Activated CD4-positive, alpha-beta T cell treated with anti-CD3 and anti-CD28 coated beads for 24 hours (primary cell): ENCODE results near the gene CDKN2B-AS1.

Experiments used
- DNase-seq, 2 donors: peaks; one replicate each; pipeline ENCODE4 v3.0.0-alpha.2; 2020; ENCODE audit warnings: low read depth in 2 of 2

CDKN2B-AS1 gene

GRCh38 chr9:22154064-22154463 lies 159.5 kb downstream of the CDKN2B-AS1 start:
- DNase-seq: no peak

GRCh38 chr9:22156586-22156985 lies 162.0 kb downstream of the CDKN2B-AS1 start:
- DNase-seq: no peak

GRCh38 chr9:22157276-22157675 lies 162.7 kb downstream of the CDKN2B-AS1 start:
- no peak for DNase-seq

GRCh38 chr9:22157828-22158227 lies 163.2 kb downstream of the CDKN2B-AS1 start:
- DNase-seq: no peak

- DNase-seq: no peak
These were observed 163.7 kb downstream of the CDKN2B-AS1 start for GRCh38 chr9:22158271-22158670.

GRCh38 chr9:22158927-22159346 lies 164.3 kb downstream of the CDKN2B-AS1 start:
- DNase-seq: no peak

- DNase-seq: no peak
These were observed 165.0 kb downstream of the CDKN2B-AS1 start for GRCh38 chr9:22159586-22159985.

- DNase-seq: no peak
These were observed 165.6 kb downstream of the CDKN2B-AS1 start for GRCh38 chr9:22160221-22160620.

- DNase-seq: no peak
These were observed 170.6 kb downstream of the CDKN2B-AS1 start for GRCh38 chr9:22165144-22165543.

GRCh38 chr9:22169243-22169642 lies 174.7 kb downstream of the CDKN2B-AS1 start:
- DNase-seq: no peak

GRCh38 chr9:22169727-22170503 lies 175.3 kb downstream of the CDKN2B-AS1 start:
- DNase-seq: no peak
